SH-SY5Y (cell line): Measurements from ENCODE around the gene POR.

Experiments
- GATA2 ChIP-seq: IDR thresholded peaks from 2 replicates; pipeline ENCODE4 v1.6.1; 2011; ENCODE audit warnings: mild to moderate bottlenecking, low read depth, low read length
- GATA3 ChIP-seq: IDR thresholded peaks from 2 replicates; pipeline ENCODE4 v1.6.1; 2011; ENCODE audit warnings: low read depth, mild to moderate bottlenecking, low read length, moderate library complexity

GRCh38 chr7:75922966-75923603 lies 8.1 kb downstream of the POR start:
- no peak for TF ChIP-seq GATA2
- no peak for TF ChIP-seq GATA3
